Measurements from ENCODE around the gene ZFYVE9. TPM values are rescaled to one million over a fixed set of nuclear protein-coding genes. Genes with fewer than 3 reads are reported as not detected.
"Not testable (repeated sequence)": the region's sequence is repeated elsewhere in the genome, so short reads cannot be mapped to it uniquely, and the experiment has no call there.

The ZFYVE9 gene
- total RNA-seq, 1 experiment from 2014 or later = 28.4 TPM

DNA sequence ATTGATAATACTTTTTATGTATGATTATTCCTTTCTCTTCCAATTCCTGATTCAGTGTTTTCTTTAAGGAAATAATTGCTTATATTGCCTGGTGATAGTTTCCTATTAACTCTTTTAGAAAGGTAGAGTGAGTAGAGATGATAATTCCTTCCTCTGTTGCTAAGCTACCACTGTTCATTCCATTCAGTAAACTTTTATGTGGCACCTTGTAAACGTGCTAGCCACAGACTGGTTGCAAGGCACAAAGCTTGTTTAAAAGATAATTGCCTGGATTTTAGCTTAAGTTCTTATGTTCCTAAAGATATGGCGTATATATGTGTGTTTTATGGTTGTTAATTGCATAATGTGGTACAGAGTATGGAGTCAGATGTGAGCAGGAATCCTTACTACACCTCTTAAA, 3.2 kb downstream of the ZFYVE9 start:
- Mint-ChIP-seq H3K27me3 (ENCODE audit: low read depth) (peaks cover 6% of the 10 kb centered on the region; the same call in 1 of the 2 replicates), H3K36me3 (ENCODE audit: insufficient read depth in 1 of 3, low read depth in 3 of 3) (no peaks in the 10 kb centered on the region; a peak in 1 of 7 replicates), H3K27ac (no peak overlapping the region), H3K4me3 (no peak overlapping the region), H3K4me1 (peaks cover 12 to 17% of the 10 kb centered on the region in 2 experiments), H3K9me3 (no peaks in the 10 kb centered on the region)
- Histone ChIP-seq H3K4me2 (ENCODE audit: insufficient read depth, insufficient read length, low read length) (no peak overlapping the region), H3K14ac (ENCODE audit: insufficient read depth, low read length) (no peak overlapping the region), H3K4ac (ENCODE audit: low read depth, low read length) (no peak overlapping the region), H4K5ac (ENCODE audit: insufficient read length, low read depth, low read length) (no peak overlapping the region), H3K79me2 (ENCODE audit: insufficient read depth, low read length) (peaks cover 5% of the 10 kb centered on the region; the same call in 1 of the 2 replicates), H3K23me2 (ENCODE audit: insufficient read length, low read depth, low read length, poor library complexity, severe bottlenecking) (peaks cover 6% of the 10 kb centered on the region), H3K56ac (ENCODE audit: insufficient read length, low read depth, low read length) (no peak overlapping the region), H4K91ac (ENCODE audit: insufficient read length, low read depth, low read length) (no peak overlapping the region), H2BK20ac (ENCODE audit: low read depth, low read length, poor library complexity, severe bottlenecking) (no peak overlapping the region), H3K27ac (ENCODE audit: insufficient read length, low read depth, low read length) (no peak overlapping the region), H2AFZ (ENCODE audit: low read length) (no peak overlapping the region), H4K20me1 (ENCODE audit: control insufficient read depth, insufficient read depth, insufficient read length) (no peaks in the 10 kb centered on the region), H3K79me1 (ENCODE audit: insufficient read depth, low read depth, low read length, poor library complexity, severe bottlenecking) (no peaks in the 10 kb centered on the region), H3K9ac (ENCODE audit: extremely low read depth, insufficient read length, low read length) (no peak overlapping the region), H2BK15ac (ENCODE audit: low read depth, low read length) (no peak overlapping the region), H4K8ac (replicated peaks; ENCODE audit: insufficient read length, low read depth, low read length) (no peak overlapping the region), H2BK12ac (ENCODE audit: insufficient read length, low read depth, low read length) (no peak overlapping the region), H3K27me3 (ENCODE audit: insufficient read depth, low read length) (no peaks in the 10 kb centered on the region), H2AK5ac (ENCODE audit: insufficient read length, low read length) (no peak overlapping the region), H3K23ac (ENCODE audit: insufficient read length, low read depth, low read length) (no peak overlapping the region), H3K18ac (ENCODE audit: insufficient read length, low read depth, low read length) (no peak overlapping the region), H3T11ph (ENCODE audit: low read length) (no peak overlapping the region), H3K9me3 (ENCODE audit: control insufficient read depth, low read depth, low read length) (no peaks in the 10 kb centered on the region), H2BK120ac (ENCODE audit: low read depth, low read length, poor library complexity, severe bottlenecking) (no peak overlapping the region), H2BK5ac (ENCODE audit: insufficient read length, low read length) (no peak overlapping the region), H3K4me1 (ENCODE audit: insufficient read depth, low read length) (no peaks in the 10 kb centered on the region)
- TF ChIP-seq, protein P1, sequence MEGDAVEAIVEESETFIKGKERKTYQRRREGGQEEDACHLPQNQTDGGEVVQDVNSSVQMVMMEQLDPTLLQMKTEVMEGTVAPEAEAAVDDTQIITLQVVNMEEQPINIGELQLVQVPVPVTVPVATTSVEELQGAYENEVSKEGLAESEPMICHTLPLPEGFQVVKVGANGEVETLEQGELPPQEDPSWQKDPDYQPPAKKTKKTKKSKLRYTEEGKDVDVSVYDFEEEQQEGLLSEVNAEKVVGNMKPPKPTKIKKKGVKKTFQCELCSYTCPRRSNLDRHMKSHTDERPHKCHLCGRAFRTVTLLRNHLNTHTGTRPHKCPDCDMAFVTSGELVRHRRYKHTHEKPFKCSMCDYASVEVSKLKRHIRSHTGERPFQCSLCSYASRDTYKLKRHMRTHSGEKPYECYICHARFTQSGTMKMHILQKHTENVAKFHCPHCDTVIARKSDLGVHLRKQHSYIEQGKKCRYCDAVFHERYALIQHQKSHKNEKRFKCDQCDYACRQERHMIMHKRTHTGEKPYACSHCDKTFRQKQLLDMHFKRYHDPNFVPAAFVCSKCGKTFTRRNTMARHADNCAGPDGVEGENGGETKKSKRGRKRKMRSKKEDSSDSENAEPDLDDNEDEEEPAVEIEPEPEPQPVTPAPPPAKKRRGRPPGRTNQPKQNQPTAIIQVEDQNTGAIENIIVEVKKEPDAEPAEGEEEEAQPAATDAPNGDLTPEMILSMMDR (conservative IDR thresholded peaks at IDR 0.05) = no peak
- no CpG with 5 or more reads among the region's 2 CpGs for WGBS (ENCODE audit: extremely low coverage, insufficient read length, low lambda C conversion rate)
- no peak for DNase-seq

GRCh38 chr1:52150445-52150844, 8.6 kb downstream of the ZFYVE9 start:
- not testable (repeated sequence) for H2AFZ ChIP-seq (ENCODE audit: low read length); H2BK15ac ChIP-seq (ENCODE audit: low read depth, low read length); H2BK120ac ChIP-seq (ENCODE audit: low read depth, low read length, poor library complexity, severe bottlenecking); H2BK20ac ChIP-seq (ENCODE audit: low read depth, low read length, poor library complexity, severe bottlenecking); H3K79me2 ChIP-seq (ENCODE audit: insufficient read depth, low read length); H3K9ac ChIP-seq (ENCODE audit: extremely low read depth, insufficient read length, low read length); H4K5ac ChIP-seq (ENCODE audit: insufficient read length, low read depth, low read length); H3K79me1 ChIP-seq (ENCODE audit: insufficient read depth, low read depth, low read length, poor library complexity, severe bottlenecking); H3K27me3 Mint-ChIP-seq (ENCODE audit: low read depth); H2BK12ac ChIP-seq (ENCODE audit: insufficient read length, low read depth, low read length); H3K9me3 ChIP-seq (ENCODE audit: control insufficient read depth, low read depth, low read length); H3K36me3 Mint-ChIP-seq (ENCODE audit: insufficient read depth in 1 of 3, low read depth in 3 of 3); H4K91ac ChIP-seq (ENCODE audit: insufficient read length, low read depth, low read length); H3K23me2 ChIP-seq (ENCODE audit: insufficient read length, low read depth, low read length, poor library complexity, severe bottlenecking); H3K4me1 ChIP-seq (ENCODE audit: insufficient read depth, low read length); H2BK5ac ChIP-seq (ENCODE audit: insufficient read length, low read length); H4K8ac ChIP-seq (replicated peaks; ENCODE audit: insufficient read length, low read depth, low read length); H3K27ac ChIP-seq (ENCODE audit: insufficient read length, low read depth, low read length); H3K4me1 Mint-ChIP-seq; H3K23ac ChIP-seq (ENCODE audit: insufficient read length, low read depth, low read length); H3K4ac ChIP-seq (ENCODE audit: low read depth, low read length); H4K20me1 ChIP-seq (ENCODE audit: control insufficient read depth, insufficient read depth, insufficient read length); H3T11ph ChIP-seq (ENCODE audit: low read length); H3K27me3 ChIP-seq (ENCODE audit: insufficient read depth, low read length); DNase-seq; H3K4me2 ChIP-seq (ENCODE audit: insufficient read depth, insufficient read length, low read length); H3K14ac ChIP-seq (ENCODE audit: insufficient read depth, low read length); H3K9me3 Mint-ChIP-seq; H3K4me3 Mint-ChIP-seq; H3K56ac ChIP-seq (ENCODE audit: insufficient read length, low read depth, low read length); H2AK5ac ChIP-seq (ENCODE audit: insufficient read length, low read length); H3K18ac ChIP-seq (ENCODE audit: insufficient read length, low read depth, low read length)
- peak overlapping the region in 1 of 3 experiments; percentile 48; a peak in 1 of 7 replicates for H3K27ac Mint-ChIP-seq
- no CpG with 5 or more reads among the region's 11 CpGs for WGBS (ENCODE audit: extremely low coverage, insufficient read length, low lambda C conversion rate)
